Measurements from ENCODE around the gene NMBR. TPM values are rescaled to one million over a fixed set of nuclear protein-coding genes. Genes with fewer than 3 reads are reported as not detected.
"Not testable (repeated sequence)": the region's sequence is repeated elsewhere in the genome, so short reads cannot be mapped to it uniquely, and the experiment has no call there.

Gene NMBR
- 0.11 TPM in 1 of 2 replicates, not detected in the other for total RNA-seq

DNA sequence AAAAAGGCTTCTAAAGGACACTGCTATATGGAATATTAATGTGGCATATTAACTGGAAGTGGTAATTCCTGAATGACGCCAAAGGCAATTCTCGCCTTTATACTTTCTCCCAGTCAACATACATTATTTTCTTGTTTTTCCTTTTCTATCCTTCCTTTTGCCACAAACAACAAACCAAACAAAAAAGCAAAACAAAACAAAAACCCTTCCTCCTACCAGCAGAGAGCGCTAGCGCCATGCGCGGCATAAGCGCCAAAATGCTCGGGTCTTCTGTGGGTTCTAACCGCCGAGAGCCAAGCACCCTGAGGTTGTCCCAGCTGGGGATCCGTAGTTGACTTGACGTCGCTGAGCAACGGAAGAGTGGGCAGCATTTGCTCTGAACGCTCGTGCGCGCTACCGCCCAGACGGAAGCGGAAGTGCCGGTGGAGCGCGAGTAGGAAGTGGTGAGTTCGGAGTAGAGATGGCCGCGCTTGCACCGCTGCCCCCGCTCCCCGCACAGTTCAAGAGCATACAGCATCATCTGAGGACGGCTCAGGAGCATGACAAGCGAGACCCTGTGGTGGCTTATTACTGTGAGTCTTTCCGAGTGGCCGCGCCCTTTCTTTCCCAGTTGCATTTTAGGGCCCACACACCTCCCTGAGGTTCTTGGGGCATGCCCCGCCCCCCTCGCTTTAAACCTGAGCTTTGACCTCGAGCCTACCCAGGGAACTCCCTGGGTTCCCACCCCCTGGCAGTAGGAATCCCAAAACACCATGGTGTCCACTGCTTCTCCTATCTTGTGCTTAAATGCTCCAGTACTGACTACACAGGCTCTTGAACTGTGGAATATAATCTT lies at the start of gene NMBR, which contains the start of gene VTA1:
Gene NMBR (minus strand): TSS at position 295 of the 835 bp plus-strand sequence. CDS start 58,464 bp downstream, outside the sequence.
Gene VTA1 (plus strand): TSS at position 436 of the 835 bp plus-strand sequence. CDS start 25 bp downstream, at position 461.
- DNase-seq (ENCODE audit: low read depth, low spot score): peak; percentile 98

- no peak for DNase-seq (ENCODE audit: low read depth, low spot score)
Observed at GRCh38 chr6:142195862-142196541, 49.1 kb upstream of the NMBR start.

GRCh38 chr6:142193621-142194020 lies 46.7 kb upstream of the NMBR start:
- DNase-seq (ENCODE audit: low read depth, low spot score): no peak

- no peak for DNase-seq (ENCODE audit: low read depth, low spot score)
Observed at GRCh38 chr6:142192343-142192742, 45.4 kb upstream of the NMBR start.

- no peak for DNase-seq (ENCODE audit: low read depth, low spot score)
Observed at GRCh38 chr6:142189057-142189456, 42.1 kb upstream of the NMBR start.

DNA sequence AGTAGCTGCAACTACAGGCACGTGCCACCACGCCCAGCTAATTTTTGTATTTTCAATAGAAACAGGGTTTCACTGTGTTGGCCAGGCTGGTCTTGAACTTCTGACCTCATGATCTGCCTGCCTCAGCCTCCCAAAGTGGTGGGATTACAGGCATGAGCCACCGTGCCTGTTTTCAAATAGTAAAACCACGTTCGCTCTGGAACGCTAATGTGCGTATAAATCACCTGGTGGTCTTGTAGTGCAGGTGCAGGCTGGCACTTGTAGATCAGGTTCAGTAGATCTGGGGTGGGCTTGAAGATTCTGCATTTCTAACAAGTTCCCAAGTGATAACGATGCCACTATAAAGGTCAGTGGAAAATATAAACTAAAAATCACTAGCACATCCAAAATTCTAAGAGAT lies 41.4 kb upstream of the NMBR start:
- not testable (repeated sequence) for DNase-seq (ENCODE audit: low read depth, low spot score)

DNA sequence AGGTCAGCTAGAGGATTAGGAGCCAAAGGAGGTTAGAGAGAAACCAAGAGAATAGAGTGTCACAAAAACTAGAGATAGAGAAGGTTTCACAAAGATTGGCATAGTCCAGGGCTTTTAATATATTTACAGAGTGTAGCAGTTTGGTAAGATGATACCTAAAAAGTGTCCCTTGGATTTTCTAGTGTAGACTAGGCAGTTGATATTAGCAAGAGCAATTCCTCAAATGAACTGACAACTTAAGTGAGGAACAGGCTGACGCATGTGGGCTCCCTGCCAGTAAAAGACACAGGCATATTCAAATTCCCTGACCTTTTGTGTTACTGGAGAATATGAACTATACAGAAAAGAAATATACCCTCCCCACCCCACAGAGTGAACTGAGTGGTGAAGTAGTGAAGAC lies 40.3 kb upstream of the NMBR start:
- DNase-seq (ENCODE audit: low read depth, low spot score): peak; percentile 53

DNA sequence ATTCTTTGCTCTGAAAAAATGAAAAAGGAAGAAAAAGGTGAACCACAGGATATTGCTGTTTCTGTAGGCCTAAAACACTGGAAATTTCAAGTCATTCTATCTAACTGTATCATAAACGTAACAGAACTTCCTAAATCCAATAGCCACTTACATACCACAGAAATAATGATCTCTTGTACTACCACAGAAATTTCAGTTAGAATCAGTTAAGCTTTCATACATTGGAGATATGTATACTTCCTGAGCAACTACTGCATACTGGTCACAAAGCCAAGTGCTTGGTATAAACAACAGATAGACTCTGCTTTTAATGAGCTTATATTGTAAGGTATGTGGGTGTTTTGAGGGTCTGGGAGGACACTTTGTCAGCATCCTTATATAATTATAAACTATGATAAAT lies 38.7 kb upstream of the NMBR start:
- DNase-seq (ENCODE audit: low read depth, low spot score): no peak

GRCh38 chr6:142184307-142184706 lies 37.4 kb upstream of the NMBR start:
- DNase-seq (ENCODE audit: low read depth, low spot score): no peak

- DNase-seq (ENCODE audit: low read depth, low spot score): no peak
Observed at GRCh38 chr6:142183351-142183750, 36.4 kb upstream of the NMBR start.

DNA sequence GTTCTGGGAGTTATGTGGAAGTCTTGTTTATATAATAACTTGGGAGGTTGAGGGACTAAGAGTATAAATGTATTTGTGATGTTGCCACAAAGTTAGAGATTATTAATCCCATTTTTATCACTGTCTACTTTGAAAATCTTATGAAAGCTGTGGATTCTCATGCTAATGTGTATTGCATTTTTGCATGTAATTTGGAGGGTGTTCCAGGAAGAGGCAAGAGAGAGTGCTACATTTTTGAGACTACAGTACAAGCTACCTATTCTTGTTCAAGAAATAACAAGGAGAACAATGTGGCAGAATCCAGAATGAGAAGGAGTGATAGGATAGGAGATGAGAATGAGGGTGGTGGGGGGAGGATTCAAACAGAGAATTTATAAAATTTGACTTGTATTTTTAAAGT lies 35.1 kb upstream of the NMBR start:
- no peak for DNase-seq (ENCODE audit: low read depth, low spot score)

DNA sequence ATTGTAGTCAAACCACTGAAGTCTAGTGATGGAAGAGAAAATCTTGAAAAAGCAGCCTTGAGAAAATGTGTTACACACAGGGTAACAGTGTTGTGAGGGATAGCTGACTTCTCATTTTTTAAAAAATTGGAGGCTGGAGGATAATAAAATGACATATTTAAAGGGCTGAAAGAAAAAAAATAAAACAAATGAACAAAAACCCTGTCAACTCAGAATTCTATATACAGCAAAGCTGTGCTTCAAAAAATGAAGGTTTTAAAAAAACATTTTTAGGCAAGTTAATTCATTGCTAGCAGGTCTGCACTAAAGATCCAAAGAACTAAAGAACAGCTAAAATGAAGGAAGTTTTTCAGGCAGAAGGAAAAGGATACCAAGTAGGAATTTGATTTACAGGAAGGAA lies 31.2 kb upstream of the NMBR start:
- DNase-seq (ENCODE audit: low read depth, low spot score): no peak

- no peak for DNase-seq (ENCODE audit: low read depth, low spot score)
Observed at GRCh38 chr6:142174703-142175102, 27.8 kb upstream of the NMBR start.

- DNase-seq (ENCODE audit: low read depth, low spot score): no peak
Observed at GRCh38 chr6:142173980-142174379, 27.1 kb upstream of the NMBR start.

- DNase-seq (ENCODE audit: low read depth, low spot score): no peak
Observed at GRCh38 chr6:142172758-142173157, 25.8 kb upstream of the NMBR start.

GRCh38 chr6:142171351-142171750 lies 24.4 kb upstream of the NMBR start:
- DNase-seq (ENCODE audit: low read depth, low spot score): no peak

DNA sequence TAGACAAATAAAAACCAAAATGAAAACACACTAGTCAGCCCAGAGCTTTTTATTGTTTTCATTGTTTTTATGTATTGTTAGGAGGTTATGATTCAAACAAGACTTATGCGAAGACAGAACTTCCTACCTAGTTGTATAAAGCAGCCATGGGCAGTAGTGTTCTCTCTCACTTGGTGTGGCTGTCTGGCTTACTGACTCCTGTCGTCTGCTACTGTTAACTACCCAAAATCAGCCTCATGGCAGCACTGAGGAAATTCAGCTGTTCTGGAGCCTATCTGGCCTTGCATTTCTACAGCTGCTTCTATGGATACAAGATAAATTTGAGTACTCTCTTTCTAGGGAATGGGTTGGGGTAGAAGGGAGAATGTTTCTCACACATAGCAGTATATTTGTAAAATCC lies 20.6 kb upstream of the NMBR start:
- DNase-seq (ENCODE audit: low read depth, low spot score): no peak

DNA sequence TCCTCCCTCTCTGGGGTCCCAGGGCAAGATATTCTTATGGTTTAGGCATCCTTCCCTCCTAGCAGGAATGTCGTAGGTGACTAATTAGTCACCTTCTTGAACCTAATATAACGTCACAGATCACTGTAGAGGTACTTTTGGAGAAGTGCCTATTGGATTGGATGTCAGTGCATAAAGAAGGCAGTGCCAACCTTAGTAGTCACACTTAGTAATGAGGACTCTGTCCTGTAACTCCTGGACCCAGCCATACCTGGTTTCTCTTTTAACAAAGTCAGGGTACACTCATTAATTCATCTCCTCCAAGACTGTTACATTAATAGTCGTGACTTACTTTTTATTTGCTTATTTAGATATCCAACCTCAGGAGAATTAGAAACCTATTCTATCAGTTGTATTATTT lies 20.1 kb upstream of the NMBR start:
- no peak for DNase-seq (ENCODE audit: low read depth, low spot score)

DNA sequence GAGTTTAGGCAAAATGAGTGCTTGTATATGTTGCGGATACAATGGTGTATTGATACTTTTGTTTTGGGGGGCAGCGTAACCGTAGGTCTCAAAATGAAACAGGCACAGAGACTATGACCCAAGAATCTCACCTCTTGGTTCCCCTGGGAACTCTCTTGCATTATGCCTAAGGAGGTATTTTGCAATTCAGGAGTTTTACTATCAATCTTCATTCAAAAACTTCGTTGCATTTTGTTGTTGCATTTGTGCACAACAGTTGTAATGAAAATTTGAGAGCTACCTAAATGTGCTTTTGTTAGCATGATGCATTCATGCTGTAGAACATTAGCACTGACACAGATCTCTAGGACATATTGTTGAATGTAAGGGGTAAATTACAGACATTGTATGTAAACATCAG lies 18.3 kb upstream of the NMBR start:
- DNase-seq (ENCODE audit: low read depth, low spot score): no peak

- DNase-seq (ENCODE audit: low read depth, low spot score): no peak
Observed at GRCh38 chr6:142162780-142163179, 15.9 kb upstream of the NMBR start.

- not testable (repeated sequence) for DNase-seq (ENCODE audit: low read depth, low spot score)
Observed at GRCh38 chr6:142156758-142157068, 9.8 kb upstream of the NMBR start.

- DNase-seq (ENCODE audit: low read depth, low spot score): no peak
Observed at GRCh38 chr6:142155895-142156757, 9.2 kb upstream of the NMBR start.

All from pulmonary artery endothelial cell (primary cell).